HEK293 (cell line): ENCODE results near the gene AKT3.

Experiments used
- CTCF ChIP-seq: fragments of 450-650 bp; formaldehyde crosslinking; IDR thresholded peaks from 2 replicates; pipeline ENCODE4 v1.5.1; 2016; ENCODE audit warnings: missing biosample characterization, missing genetic modification characterization
- ZBTB17 ChIP-seq: fragments of 450-650 bp; formaldehyde crosslinking; IDR thresholded peaks from 2 replicates; pipeline ENCODE4 v1.5.1; 2016; ENCODE audit warnings: missing biosample characterization, missing genetic modification characterization
- ZEB2 ChIP-seq: fragments of 450-650 bp; formaldehyde crosslinking; IDR thresholded peaks from 2 replicates; pipeline ENCODE4 v1.5.1; 2016; ENCODE audit warnings: missing biosample characterization, missing genetic modification characterization
- ZNF148 ChIP-seq: fragments of 450-650 bp; formaldehyde crosslinking; IDR thresholded peaks from 2 replicates; pipeline ENCODE4 v1.5.0; 2017; ENCODE audit warnings: missing biosample characterization, missing genetic modification characterization, borderline replicate concordance
- ZNF2 ChIP-seq: fragments of 450-650 bp; formaldehyde crosslinking; IDR thresholded peaks from 2 replicates; pipeline ENCODE4 v1.5.1; 2016; ENCODE audit warnings: missing biosample characterization, missing genetic modification characterization
- ZNF24 ChIP-seq: fragments of 450-650 bp; formaldehyde crosslinking; IDR thresholded peaks from 2 replicates; pipeline ENCODE4 v1.5.1; 2016; ENCODE audit warnings: missing biosample characterization, missing genetic modification characterization
- ZNF324 ChIP-seq: fragments of 450-650 bp; formaldehyde crosslinking; IDR thresholded peaks from 2 replicates; pipeline ENCODE4 v1.5.1; 2016; ENCODE audit warnings: missing biosample characterization, missing genetic modification characterization
- ZNF639 ChIP-seq: fragments of 450-650 bp; formaldehyde crosslinking; IDR thresholded peaks from 2 replicates; pipeline ENCODE4 v1.5.1; 2016; ENCODE audit warnings: missing biosample characterization, missing genetic modification characterization
- ZNF777 ChIP-seq: fragments of 450-650 bp; formaldehyde crosslinking; IDR thresholded peaks from 2 replicates; pipeline ENCODE4 v1.5.1; 2017; ENCODE audit warnings: missing biosample characterization, missing genetic modification characterization, borderline replicate concordance

GRCh38 chr1:243564814-243565213 is 285.2 kb downstream of the AKT3 start:
- TF ChIP-seq CTCF (tag by site-specific recombination) (no peak), ZNF24 (tag by site-specific recombination) (no peak), ZNF324 (tag by site-specific recombination) (no peak), ZNF777 (tag by site-specific recombination) (no peak), ZNF148 (tag by site-specific recombination) (no peak), ZNF2 (tag by site-specific recombination) (no peak), ZNF639 (tag by site-specific recombination) (no peak), ZBTB17 (no peak), ZEB2 (no peak)
